ENCODE data around the gene MBD3L2.
"Not testable (repeated sequence)": the region's sequence is repeated elsewhere in the genome, so short reads cannot be mapped to it uniquely, and the experiment has no call there.

MBD3L2 gene

GRCh38 chr19:7049021-7049420 is at the start of gene MBD3L2:
TSS of gene MBD3L2 (plus strand) at chr19:7049321. CDS start at chr19:7049374, 53 bp downstream.
- DNase-seq (ENCODE audit: low spot score) = not testable (repeated sequence)

- no peak for DNase-seq (ENCODE audit: low spot score)
Measured at GRCh38 chr19:6999933-7000332, 49.2 kb upstream of the MBD3L2 start.

GRCh38 chr19:7000333-7000732 is 48.8 kb upstream of the MBD3L2 start:
- no peak for DNase-seq (ENCODE audit: low spot score)

DNA sequence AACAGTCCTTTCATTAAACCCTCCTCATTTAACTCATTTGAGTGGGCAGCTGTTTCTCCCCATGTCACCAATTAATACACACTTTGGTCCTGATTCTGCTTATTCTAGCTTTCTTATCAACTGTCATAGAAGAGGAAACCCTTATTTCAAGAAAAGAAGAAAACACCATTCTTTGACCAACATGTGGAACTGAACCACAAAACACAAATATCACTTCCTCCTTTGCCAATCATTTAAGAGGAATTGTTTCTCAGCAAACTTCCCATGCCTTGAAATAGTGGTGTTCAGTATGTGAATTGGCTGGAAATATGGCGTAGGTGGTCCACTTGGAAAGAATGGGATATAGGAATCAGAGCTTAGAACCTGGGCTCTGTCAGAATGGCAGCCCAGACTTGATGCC is 48.3 kb upstream of the MBD3L2 start:
- no peak for DNase-seq (ENCODE audit: low spot score)

DNA sequence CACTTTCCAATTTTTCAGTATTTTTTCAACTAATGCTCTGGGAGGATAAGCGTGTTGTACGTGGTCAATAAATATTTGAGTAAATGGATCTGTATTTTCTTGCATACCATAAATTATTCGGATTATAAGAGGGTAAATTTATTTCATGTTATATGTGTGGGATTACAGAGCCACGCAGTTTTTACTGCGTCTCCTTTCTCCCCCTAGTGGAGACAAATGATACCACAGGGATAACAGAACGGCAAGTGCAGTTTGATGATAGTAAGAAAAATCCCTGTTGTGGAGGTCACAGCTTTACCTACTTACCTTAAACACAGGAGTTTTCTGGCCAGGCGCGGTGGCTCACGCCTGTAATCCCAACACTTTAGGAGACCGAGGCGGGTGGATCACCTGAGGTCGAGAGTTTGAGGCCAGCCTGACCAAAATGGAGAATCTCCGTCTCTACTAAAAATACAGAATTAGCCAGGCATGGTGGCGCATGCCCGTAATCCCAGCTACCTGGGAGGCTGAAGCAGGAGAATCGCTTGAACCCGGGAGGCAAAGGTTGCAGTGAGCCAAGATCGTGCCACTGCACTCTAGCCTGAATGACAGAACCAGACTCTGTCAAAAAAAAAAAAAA is 44.7 kb upstream of the MBD3L2 start:
- peak; percentile 41 for DNase-seq (ENCODE audit: low spot score)

GRCh38 chr19:7006135-7006704 is 42.9 kb upstream of the MBD3L2 start:
- DNase-seq (ENCODE audit: low spot score) = no peak

- DNase-seq (ENCODE audit: low spot score) = no peak
Measured at GRCh38 chr19:7007859-7008258, 41.3 kb upstream of the MBD3L2 start.

- DNase-seq (ENCODE audit: low spot score) = no peak
Measured at GRCh38 chr19:7010722-7011593, 38.2 kb upstream of the MBD3L2 start.

- peak; percentile 47 for DNase-seq (ENCODE audit: low spot score)
Measured at GRCh38 chr19:7013678-7014077, 35.4 kb upstream of the MBD3L2 start.

GRCh38 chr19:7018828-7019227 is 30.3 kb upstream of the MBD3L2 start:
- DNase-seq (ENCODE audit: low spot score) = no peak

GRCh38 chr19:7021331-7021730 is 27.8 kb upstream of the MBD3L2 start, which contains the start of gene MBD3L2B:
TSS of gene MBD3L2B (minus strand) at chr19:7021431. CDS start at chr19:7021397, 34 bp downstream.
- DNase-seq (ENCODE audit: low spot score) = not testable (repeated sequence)

GRCh38 chr19:7028790-7029189 is 20.3 kb upstream of the MBD3L2 start:
- DNase-seq (ENCODE audit: low spot score) = not testable (repeated sequence)

GRCh38 chr19:7030278-7030677 is 18.8 kb upstream of the MBD3L2 start, which contains the start of gene MBD3L5:
TSS of gene MBD3L5 (plus strand) at chr19:7030578. CDS start at chr19:7030612, 34 bp downstream.
- DNase-seq (ENCODE audit: low spot score) = not testable (repeated sequence)

DNA sequence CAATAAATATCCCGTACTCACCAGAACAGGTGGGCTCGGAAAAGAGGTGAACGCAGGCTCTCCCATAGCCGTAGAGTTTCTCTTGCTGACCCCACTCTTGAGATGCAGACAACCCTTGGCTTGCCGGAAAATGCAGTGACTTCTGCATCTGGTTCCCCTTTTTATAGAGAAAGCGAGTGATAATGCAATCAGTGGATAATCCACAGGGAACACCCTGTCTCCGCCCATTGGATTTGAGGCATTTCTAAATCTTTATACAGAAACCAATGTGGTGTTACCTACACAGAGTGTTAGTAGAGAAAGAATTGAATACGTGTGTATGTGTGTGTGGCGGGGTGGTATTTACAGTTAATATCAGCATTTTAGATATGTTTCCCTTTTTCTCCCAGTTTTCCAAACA is 9.0 kb upstream of the MBD3L2 start, which contains the start of gene MBD3L4:
Gene MBD3L4, minus strand, starts transcription at position 101 of the 400 bp plus-strand sequence. Its CDS starts 35 bp downstream, at position 66.
- DNase-seq (ENCODE audit: low spot score) = not testable (repeated sequence)

GRCh38 chr19:7041563-7041962 is 7.6 kb upstream of the MBD3L2 start:
- DNase-seq (ENCODE audit: low spot score) = not testable (repeated sequence)

DNA sequence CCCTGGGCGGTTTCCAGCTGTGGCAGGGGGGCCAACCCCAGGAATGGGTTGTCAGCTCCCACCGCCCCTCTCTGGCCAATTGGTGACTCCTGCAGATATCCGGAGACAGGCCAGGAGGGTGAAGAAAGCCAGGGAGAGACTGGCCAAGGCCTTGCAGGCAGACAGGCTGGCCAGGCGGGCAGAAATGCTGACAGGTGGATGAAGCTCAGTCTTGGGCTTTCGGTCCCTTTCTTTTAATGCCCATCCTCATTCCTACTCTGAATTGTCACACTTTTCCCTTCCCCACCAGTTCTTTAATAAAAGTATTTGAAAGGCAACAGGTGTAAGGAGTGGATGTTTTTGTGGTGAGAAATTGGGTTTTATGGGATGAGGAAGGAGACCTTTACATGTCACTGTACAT is 2.3 kb downstream of the MBD3L2 start:
- not testable (repeated sequence) for DNase-seq (ENCODE audit: low spot score)

GRCh38 chr19:7052896-7053295 is 3.8 kb downstream of the MBD3L2 start:
- DNase-seq (ENCODE audit: low spot score) = not testable (repeated sequence)

DNA sequence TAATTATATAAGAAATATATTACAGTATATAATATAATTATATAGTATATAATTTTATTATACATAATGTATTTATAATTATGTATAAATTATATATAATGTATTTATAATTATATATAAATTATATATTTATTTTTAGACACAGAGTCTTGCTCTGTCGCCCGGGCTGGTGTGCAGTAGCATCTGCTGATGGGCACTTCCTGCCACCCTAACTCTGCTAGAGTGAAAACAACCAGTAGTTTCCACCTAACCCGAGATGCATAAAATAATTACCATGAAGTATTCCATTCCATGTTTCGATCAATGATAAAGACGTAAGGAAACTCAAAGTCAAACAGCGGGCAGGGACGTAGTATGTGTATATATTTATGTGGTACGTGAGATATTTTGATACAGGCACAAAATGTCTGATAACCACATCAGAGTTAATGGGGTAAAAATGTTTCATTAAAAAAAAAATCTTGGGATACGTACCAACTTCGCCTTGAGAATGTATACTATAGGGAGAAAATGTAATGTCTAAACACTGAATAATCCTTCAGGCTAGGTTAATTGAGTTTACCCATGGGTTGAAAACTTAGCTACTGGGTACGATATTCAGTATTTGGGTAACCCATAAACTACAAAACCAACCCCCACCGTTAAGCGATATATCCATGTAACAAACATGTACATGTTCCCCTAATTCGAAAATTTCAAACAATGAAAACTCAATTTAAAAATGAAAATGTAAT is 5.7 kb downstream of the MBD3L2 start:
- DNase-seq (ENCODE audit: low spot score) = not testable (repeated sequence)

GRCh38 chr19:7055679-7056078 is 6.6 kb downstream of the MBD3L2 start:
- not testable (repeated sequence) for DNase-seq (ENCODE audit: low spot score)

DNA sequence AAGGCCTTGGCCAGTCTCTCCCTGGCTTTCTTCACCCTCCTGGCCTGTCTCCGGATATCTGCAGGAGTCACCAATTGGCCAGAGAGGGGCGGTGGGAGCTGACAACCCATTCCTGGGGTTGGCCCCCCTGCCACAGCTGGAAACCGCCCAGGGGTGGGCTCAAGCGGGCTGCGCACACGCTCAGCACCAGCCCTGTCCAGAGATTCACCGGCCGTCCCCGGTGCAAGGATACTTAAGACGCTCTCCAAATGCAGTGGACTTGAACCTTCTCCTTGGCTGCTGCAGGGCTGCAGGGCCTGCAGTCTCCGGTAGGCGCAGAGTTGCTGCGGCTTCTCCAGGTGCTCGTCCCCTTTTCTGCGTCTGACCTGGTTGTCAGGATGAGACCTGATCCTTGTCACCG is 7.2 kb downstream of the MBD3L2 start:
- DNase-seq (ENCODE audit: low spot score) = not testable (repeated sequence)

GRCh38 chr19:7058576-7058975 is 9.5 kb downstream of the MBD3L2 start, which contains the start of gene MBD3L3:
TSS of gene MBD3L3 (minus strand) at chr19:7058676. CDS start at chr19:7058605, 71 bp downstream.
- DNase-seq (ENCODE audit: low spot score) = not testable (repeated sequence)

GRCh38 chr19:7059977-7060376 is 10.9 kb downstream of the MBD3L2 start:
- DNase-seq (ENCODE audit: low spot score) = not testable (repeated sequence)
